Ishikawa (cell line): ENCODE data around the gene PDZD8.

ENCODE experiments used
- CEBPB ChIP-seq: IDR thresholded peaks from 2 replicates; pipeline ENCODE4 v1.6.1; 2012
- CREB1 ChIP-seq: IDR thresholded peaks from 2 replicates; pipeline ENCODE4 v1.6.1; 2012; ENCODE audit warnings: low read depth
- EGR1 ChIP-seq: IDR thresholded peaks from 2 replicates; pipeline ENCODE4 v1.6.1; 2012
- EP300 ChIP-seq: IDR thresholded peaks from 2 replicates; pipeline ENCODE4 v1.6.1; 2012; ENCODE audit warnings: borderline replicate concordance
- FOXM1 ChIP-seq: IDR thresholded peaks from 2 replicates; pipeline ENCODE4 v1.6.1; 2012; ENCODE audit warnings: low read depth, borderline replicate concordance
- MAX ChIP-seq: IDR thresholded peaks from 2 replicates; pipeline ENCODE4 v1.6.1; 2012
- NFIC ChIP-seq: IDR thresholded peaks from 2 replicates; pipeline ENCODE4 v1.6.1; 2012
- RAD21 ChIP-seq: IDR thresholded peaks from 2 replicates; pipeline ENCODE4 v1.6.1; 2012; ENCODE audit warnings: low read depth
- REST ChIP-seq: IDR thresholded peaks from 2 replicates; pipeline ENCODE4 v1.6.1; 2012; ENCODE audit warnings: low read depth, mild to moderate bottlenecking
- TAF1 ChIP-seq: IDR thresholded peaks from 2 replicates; pipeline ENCODE4 v1.6.1; 2012; ENCODE audit warnings: low read depth, mild to moderate bottlenecking
- TCF12 ChIP-seq: IDR thresholded peaks from 2 replicates; pipeline ENCODE4 v1.6.1; 2012; ENCODE audit warnings: low read depth
- TEAD4 ChIP-seq: IDR thresholded peaks from 2 replicates; pipeline ENCODE4 v1.6.1; 2012
- USF1 ChIP-seq: IDR thresholded peaks from 2 replicates; pipeline ENCODE4 v1.6.1; 2012
- YY1 ChIP-seq: IDR thresholded peaks from 2 replicates; pipeline ENCODE4 v1.6.1; 2012; ENCODE audit warnings: low read depth
- ZBTB7A ChIP-seq: IDR thresholded peaks from 2 replicates; pipeline ENCODE4 v1.6.1; 2012; ENCODE audit warnings: low read depth

PDZD8 gene

DNA sequence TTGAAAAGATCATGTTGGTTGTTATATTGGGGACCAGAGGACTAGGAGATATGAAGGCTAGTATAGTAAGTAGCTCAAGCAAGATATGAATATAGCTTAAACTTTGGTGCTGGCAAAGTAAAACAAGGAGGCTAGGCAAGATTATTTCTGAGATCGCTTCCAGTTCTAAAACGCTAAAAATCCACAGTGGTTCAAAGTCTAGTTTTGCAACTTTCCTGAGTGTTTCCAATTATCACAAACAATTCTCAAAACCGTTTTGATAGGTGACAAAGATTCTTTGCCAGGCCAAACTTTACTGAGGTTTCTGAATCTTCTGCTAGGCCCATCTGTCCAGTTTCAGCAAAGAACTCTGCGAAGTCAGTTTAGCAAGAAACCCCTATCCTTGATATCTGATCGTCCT is 35.3 kb downstream of the PDZD8 start:
- TF ChIP-seq CEBPB: no peak

DNA sequence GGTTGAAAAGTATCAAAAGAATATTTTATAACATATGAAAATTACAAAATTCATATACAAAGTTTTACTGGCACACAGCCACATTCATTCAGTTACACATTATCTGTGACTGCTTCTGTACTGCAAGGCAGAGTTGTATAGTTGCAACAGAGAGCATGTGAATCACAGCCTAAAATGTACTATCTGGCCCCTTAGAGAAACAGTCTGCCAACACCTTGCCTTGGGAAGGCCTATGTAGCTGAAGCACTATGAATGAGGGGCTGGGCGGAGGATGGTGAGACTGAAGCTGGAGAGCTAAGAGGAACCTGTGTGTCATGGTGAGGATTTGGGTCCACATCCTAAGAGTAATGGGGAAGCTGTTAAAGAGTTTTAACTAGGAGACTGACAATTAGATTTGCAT is 35.7 kb downstream of the PDZD8 start:
- TF ChIP-seq RAD21 (no peak), FOXM1 (no peak), ZBTB7A (no peak), TEAD4 (no peak), USF1 (no peak), CEBPB (no peak), TCF12 (no peak), REST (no peak), CREB1 (no peak), TAF1 (no peak), NFIC (no peak), YY1 (no peak), EGR1 (no peak), EP300 (no peak), MAX (no peak)

DNA sequence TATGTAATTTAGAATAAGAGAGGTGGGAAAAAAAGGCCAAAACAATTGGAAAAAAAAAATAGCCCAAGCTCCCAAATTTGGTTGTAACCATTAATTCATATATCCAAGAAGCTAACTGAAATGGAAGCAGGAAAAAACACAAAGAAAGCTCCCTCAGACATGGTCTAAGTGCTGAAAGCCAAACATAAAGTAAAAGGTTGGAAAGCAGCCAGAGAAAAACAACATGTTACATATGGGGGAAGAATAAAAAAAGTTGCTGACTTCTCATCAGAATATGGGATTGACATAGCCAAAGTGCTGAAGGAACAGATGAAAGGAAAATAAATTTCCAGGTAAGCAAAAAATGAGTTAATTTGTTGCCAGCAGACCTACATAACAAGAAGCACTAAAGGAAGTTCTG is 40.3 kb downstream of the PDZD8 start:
- no peak for TF ChIP-seq EGR1
- no peak for TF ChIP-seq ZBTB7A
- TF ChIP-seq CEBPB: no peak
- no peak for TF ChIP-seq FOXM1
- TF ChIP-seq USF1: no peak
- no peak for TF ChIP-seq EP300
- TF ChIP-seq TCF12: no peak

- TF ChIP-seq FOXM1 (no peak), TCF12 (no peak), REST (no peak), NFIC (no peak), TAF1 (no peak)
These were observed 41.2 kb downstream of the PDZD8 start for GRCh38 chr10:117334066-117334465.

- TF ChIP-seq TAF1 (no peak), NFIC (no peak), TEAD4 (no peak), ZBTB7A (no peak), REST (no peak), MAX (no peak)
These were observed 48.0 kb downstream of the PDZD8 start for GRCh38 chr10:117327262-117327661.

DNA sequence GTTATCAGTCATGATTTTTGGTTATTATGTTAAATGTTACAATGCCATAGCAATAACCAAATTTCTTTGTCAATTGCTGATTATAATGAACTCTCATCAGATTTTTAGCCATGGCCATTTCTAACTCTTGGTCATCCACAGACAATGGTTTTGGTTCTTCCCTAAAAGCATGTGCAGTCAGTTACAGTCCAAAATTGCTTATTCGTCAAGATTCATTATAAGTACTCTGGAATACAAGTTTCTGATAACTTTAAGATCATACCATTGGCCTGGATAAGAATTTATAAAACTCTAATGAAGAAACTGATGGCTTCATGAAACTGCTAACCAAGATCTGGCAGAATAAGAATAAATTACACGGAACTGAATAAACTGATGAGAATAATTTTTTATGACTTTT is 50.9 kb downstream of the PDZD8 start:
- TF ChIP-seq TEAD4 (no peak), TCF12 (no peak), CREB1 (no peak), REST (no peak), FOXM1 (no peak), ZBTB7A (no peak), MAX (no peak), NFIC (no peak)
